PC-3 (cell line): ENCODE data around the gene PCARE. TPM values are rescaled to one million over a fixed set of nuclear protein-coding genes. Genes with fewer than 3 reads are reported as not detected.

ENCODE experiments used
- ATAC-seq: fragments of 200-7000 bp; cut with Tn5 transposase; 2 replicates; pipeline ENCODE4 v1.9.1; 2020; ENCODE audit warnings: mild to moderate bottlenecking, moderate library complexity
- Bru-seq: library from RNA; stranded (reverse); fragments of 400-500 nt; gene quantifications from one replicate; lab custom pipeline; 2021; lab: Mats Ljungman, UMichigan
- BruChase-seq, 2 experiments: library from RNA; stranded (reverse); fragments of 400-500 nt; gene quantifications; one replicate each; lab custom pipeline; 2021; lab: Mats Ljungman, UMichigan
- BruUV-seq: library from RNA; stranded (reverse); fragments of 400-500 nt; replicated peaks from 2 replicates; lab custom pipeline; 2021; lab: Mats Ljungman, UMichigan
- CTCF ChIA-PET: fragments of 300-600 bp; sonication (Branson Sonifier 250); formaldehyde crosslinking; loops from one replicate; lab custom pipeline; 2022; ENCODE audit warnings: antibody characterized with exemption; lab: Charles Lee
- POLR2A ChIA-PET: fragments of 300-600 bp; sonication (Branson Sonifier 250); formaldehyde crosslinking; loops from one replicate; lab custom pipeline; 2022; ENCODE audit warnings: antibody characterized with exemption; ENCODE audit not compliant: unreplicated experiment; lab: Charles Lee
- DNase-seq: peaks from one replicate; pipeline ENCODE4 v3.0.0-alpha.2; 2015
- H2AFZ ChIP-seq: fragments of 300-600 bp; sonication (generic); 2 replicates; pipeline ENCODE4 v1.6.0; 2016; ENCODE audit warnings: antibody characterized with exemption, low read length
- H3F3A ChIP-seq: fragments of 300-600 bp; sonication (generic); one replicate; pipeline ENCODE4 v1.6.0; 2017; ENCODE audit warnings: antibody characterized with exemption, low read length, control low read depth, mild to moderate bottlenecking; ENCODE audit not compliant: unreplicated experiment
- H3K27ac ChIP-seq: fragments of 300-600 bp; sonication (generic); 2 replicates; pipeline ENCODE4 v1.5.1; 2016; ENCODE audit warnings: mild to moderate bottlenecking, low read length
- H3K27me3 ChIP-seq: fragments of 300-600 bp; sonication (generic); 2 replicates; pipeline ENCODE4 v1.6.1; 2016; ENCODE audit warnings: low read length, mixed read lengths
- H3K36me3 ChIP-seq: fragments of 300-600 bp; sonication (generic); 2 replicates; pipeline ENCODE4 v1.6.1; 2016; ENCODE audit warnings: low read depth, mixed run types, low read length, mixed read lengths
- H3K4me1 ChIP-seq: fragments of 300-600 bp; sonication (generic); 2 replicates; pipeline ENCODE4 v1.5.1; 2016; ENCODE audit warnings: low read length; ENCODE audit not compliant: insufficient read depth
- H3K4me2 ChIP-seq: fragments of 300-600 bp; sonication (generic); 2 replicates; pipeline ENCODE4 v1.6.0; 2016; ENCODE audit warnings: low read length
- H3K4me3 ChIP-seq: fragments of 300-600 bp; sonication (generic); 2 replicates; pipeline ENCODE4 v1.5.1; 2016; ENCODE audit warnings: mild to moderate bottlenecking, low read length, mixed read lengths
- H3K79me2 ChIP-seq: fragments of 300-600 bp; sonication (generic); 2 replicates; pipeline ENCODE4 v1.6.1; 2017; ENCODE audit warnings: low read length, mixed read lengths
- H3K9ac ChIP-seq: fragments of 300-600 bp; sonication (generic); 2 replicates; pipeline ENCODE4 v1.6.0; 2016; ENCODE audit warnings: mild to moderate bottlenecking, low read length
- H3K9me2 ChIP-seq: fragments of 300-600 bp; sonication (generic); replicated peaks from 2 replicates; pipeline ENCODE4 v1.6.1; 2016; ENCODE audit warnings: mixed run types, low read length, mixed read lengths
- H3K9me3 ChIP-seq: fragments of 300-600 bp; sonication (generic); 2 replicates; pipeline ENCODE4 v1.6.1; 2016; ENCODE audit warnings: low read length, mixed read lengths
- H4K20me1 ChIP-seq: fragments of 300-600 bp; sonication (generic); 2 replicates; pipeline ENCODE4 v1.6.1; 2016; ENCODE audit warnings: low read length, mixed read lengths
- EZH2 ChIP-seq: fragments of 300-600 bp; sonication (generic); IDR thresholded peaks from one replicate; pipeline ENCODE4 v1.6.1; 2017; ENCODE audit warnings: antibody characterized with exemption, mild to moderate bottlenecking, low read length; ENCODE audit not compliant: unreplicated experiment
- EZH2phosphoT487 ChIP-seq: fragments of 300-600 bp; sonication (generic); IDR thresholded peaks from 2 replicates; pipeline ENCODE4 v1.6.1; 2018; ENCODE audit warnings: mild to moderate bottlenecking, antibody characterized with exemption, low read length, borderline replicate concordance
- intact Hi-C: fragments of 100-400 bp; cut with micrococcal nuclease; formaldehyde crosslinking; loops from 2 replicates; pipeline ENCODE4 v1.9.0; 2023
- long read RNA-seq: library from polyadenylated mRNA; unstranded; transcript quantifications from one replicate; pipeline ENCODE4 v2.0.0, GENCODE V29; 2021; ENCODE audit not compliant: unreplicated experiment
- total RNA-seq: library from RNA; depleted of rRNA; stranded (reverse); fragments of >200 nt; gene quantifications from 2 replicates; pipeline ENCODE4 v1.2.3, GENCODE V29; 2014; rRNA removed
- TF ChIP-seq, protein P1 (sequence below): fragments of 300-600 bp; sonication (generic); conservative IDR thresholded peaks from 2 replicates; pipeline ENCODE4 v1.5.1; 2017; ENCODE audit warnings: antibody characterized with exemption, low read depth, mild to moderate bottlenecking, low read length

The PCARE gene
- total RNA-seq (not detected in 2 replicates), Bru-seq, nascent RNA (not detected), BruChase-seq, experiment 1, labeled RNA remaining after a 6-hour chase (not detected), BruChase-seq, experiment 2, labeled RNA remaining after a 2-hour chase (not detected)
- long read RNA-seq: 0 reads

DNA sequence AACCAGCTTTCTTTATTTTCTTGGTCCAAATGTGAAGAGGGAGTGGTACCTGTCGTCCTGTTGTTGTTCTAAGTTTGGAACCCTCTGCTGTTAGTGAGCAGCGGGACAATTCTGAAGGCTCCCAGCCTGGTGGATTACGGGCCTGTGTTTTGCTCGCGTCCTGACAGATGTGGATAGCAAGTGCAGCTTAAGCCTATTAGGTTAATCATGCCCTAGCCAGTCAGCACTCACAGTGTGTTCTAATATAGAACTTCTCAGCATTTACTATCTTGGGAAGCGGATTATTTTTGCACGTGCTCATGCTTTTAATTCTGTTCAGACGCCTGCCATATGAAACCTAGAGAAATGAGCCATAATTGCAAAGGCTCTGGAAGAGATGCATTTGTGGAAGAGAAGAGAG is at the start of gene PCARE:
TSS of gene PCARE (minus strand) at position 113 of the 400 bp plus-strand sequence. CDS start 262 bp downstream, outside the sequence.
- BruUV-seq: no TSS peak
- Histone ChIP-seq H3K4me2 (no peak within 1 kb of the TSS), H3K9ac (no peak within 1 kb of the TSS), H2AFZ (no peak within 1 kb of the TSS), H3K9me2 (no peaks in the 10 kb centered on the region), H3K4me3 (no peak within 1 kb of the TSS), H3K36me3 (no peaks in the 10 kb centered on the region), H4K20me1 (no peaks in the 10 kb centered on the region), H3K4me1 (no peaks in the 10 kb centered on the region), H3K9me3 (no peaks in the 10 kb centered on the region; the same call in 1 of the 2 replicates), H3K27me3 (no peaks in the 10 kb centered on the region), H3K79me2 (no peaks in the 10 kb centered on the region), H3K27ac (no peak within 1 kb of the TSS), H3F3A (no peaks in the 10 kb centered on the region)
- intact Hi-C loops: no loop called here
- ChIA-PET CTCF (no interaction called here), POLR2A (no interaction called here)
- no peak for ATAC-seq
- no peak for DNase-seq
- TF ChIP-seq EZH2: no peak
- no peak for TF ChIP-seq EZH2phosphoT487
- TF ChIP-seq, protein P1, sequence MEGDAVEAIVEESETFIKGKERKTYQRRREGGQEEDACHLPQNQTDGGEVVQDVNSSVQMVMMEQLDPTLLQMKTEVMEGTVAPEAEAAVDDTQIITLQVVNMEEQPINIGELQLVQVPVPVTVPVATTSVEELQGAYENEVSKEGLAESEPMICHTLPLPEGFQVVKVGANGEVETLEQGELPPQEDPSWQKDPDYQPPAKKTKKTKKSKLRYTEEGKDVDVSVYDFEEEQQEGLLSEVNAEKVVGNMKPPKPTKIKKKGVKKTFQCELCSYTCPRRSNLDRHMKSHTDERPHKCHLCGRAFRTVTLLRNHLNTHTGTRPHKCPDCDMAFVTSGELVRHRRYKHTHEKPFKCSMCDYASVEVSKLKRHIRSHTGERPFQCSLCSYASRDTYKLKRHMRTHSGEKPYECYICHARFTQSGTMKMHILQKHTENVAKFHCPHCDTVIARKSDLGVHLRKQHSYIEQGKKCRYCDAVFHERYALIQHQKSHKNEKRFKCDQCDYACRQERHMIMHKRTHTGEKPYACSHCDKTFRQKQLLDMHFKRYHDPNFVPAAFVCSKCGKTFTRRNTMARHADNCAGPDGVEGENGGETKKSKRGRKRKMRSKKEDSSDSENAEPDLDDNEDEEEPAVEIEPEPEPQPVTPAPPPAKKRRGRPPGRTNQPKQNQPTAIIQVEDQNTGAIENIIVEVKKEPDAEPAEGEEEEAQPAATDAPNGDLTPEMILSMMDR: no peak

DNA sequence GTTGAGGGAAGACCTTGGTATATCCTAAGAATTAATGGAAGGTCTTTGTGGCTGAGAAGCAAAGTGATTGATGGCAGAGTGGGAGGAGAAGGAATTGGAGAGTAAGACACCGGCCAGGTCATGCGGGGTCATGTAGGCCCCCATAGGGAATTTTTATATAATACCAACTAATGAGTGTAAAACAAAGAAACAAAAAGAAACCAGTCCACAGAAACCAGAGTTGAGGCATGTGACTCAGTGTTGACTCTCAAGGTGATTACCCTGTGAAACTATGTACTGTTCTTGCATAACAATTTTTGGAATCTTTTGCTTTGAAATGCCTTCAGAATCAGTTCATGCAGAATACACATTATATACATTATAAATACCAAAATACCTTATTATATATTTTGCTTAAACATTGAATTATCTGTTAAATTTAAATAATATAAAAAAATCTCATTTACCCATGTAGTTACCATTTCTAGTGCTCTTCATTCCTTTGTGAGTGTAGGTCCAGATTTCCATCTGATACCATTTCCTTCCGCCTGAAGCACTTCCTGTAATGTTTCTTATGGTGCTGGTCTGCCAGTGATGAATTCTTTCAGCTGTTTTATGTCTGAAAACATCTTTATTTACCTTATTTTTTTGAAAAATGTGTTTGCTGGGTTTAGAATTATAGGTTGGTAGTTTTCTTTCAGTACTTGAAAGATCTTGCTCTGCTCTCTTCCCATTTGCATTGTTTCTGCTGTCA is 49.5 kb upstream of the PCARE start:
- DNase-seq: peak; percentile 92
- Histone ChIP-seq H3K36me3 (peaks cover 45% of the 10 kb centered on the region), H3K9me3 (peaks cover 12% of the 10 kb centered on the region)

More for the DNA sequence above, 49.5 kb upstream of the PCARE start:
- peak overlapping the region; percentile 60 for H3K4me2 ChIP-seq
- peaks cover 15% of the 10 kb centered on the region for H3F3A ChIP-seq
- H2AFZ ChIP-seq: no peak overlapping the region
- no peaks in the 10 kb centered on the region for H3K27me3 ChIP-seq
- intact Hi-C loops: no loop called here
- POLR2A ChIA-PET: no interaction called here
- H3K4me3 ChIP-seq: peak overlapping the region; percentile 18
- TF ChIP-seq EZH2 (no peak), EZH2phosphoT487 (no peak)
- TF ChIP-seq, protein P1: no peak
- ATAC-seq: peak; percentile 96
- peak overlapping the region; percentile 26 for H3K9ac ChIP-seq
- H3K79me2 ChIP-seq: peaks cover 77% of the 10 kb centered on the region
- H4K20me1 ChIP-seq: no peaks in the 10 kb centered on the region
- no peaks in the 10 kb centered on the region for H3K9me2 ChIP-seq
- CTCF ChIA-PET: no interaction called here
- H3K4me1 ChIP-seq: peaks cover 44% of the 10 kb centered on the region
- no TSS peak for BruUV-seq
- H3K27ac ChIP-seq: peak overlapping the region; percentile 91
